Skeletal muscle tissue (tissue), 4 donors: ENCODE results near the gene TP53. TPM values are rescaled to one million over a fixed set of nuclear protein-coding genes. Genes with fewer than 3 reads are reported as not detected.
"Not testable (repeated sequence)": the region's sequence is repeated elsewhere in the genome, so short reads cannot be mapped to it uniquely, and the experiment has no call there.

Experiments
- H3K27ac ChIP-seq: one replicate; pipeline ENCODE4 v1.7.0; 2013; ENCODE audit warnings: mild to moderate bottlenecking, low read depth, low read length, inconsistent platforms
- H3K27me3 ChIP-seq, 3 donors: one replicate each; pipeline ENCODE4 v1.7.0; 2013; ENCODE audit warnings: low read length in 3 of 3; ENCODE audit not compliant: control insufficient read depth in 3 of 3, insufficient read depth in 3 of 3
- H3K36me3 ChIP-seq, 3 donors: one replicate each; pipeline ENCODE4 v1.7.0; 2013; ENCODE audit warnings: low read length in 3 of 3; ENCODE audit not compliant: control insufficient read depth in 3 of 3, insufficient read depth in 3 of 3
- H3K4me1 ChIP-seq, 3 donors: one replicate each; pipeline ENCODE4 v1.7.0; 2013; ENCODE audit warnings: low read length in 3 of 3, mild to moderate bottlenecking in 3 of 3; ENCODE audit not compliant: control insufficient read depth in 3 of 3, insufficient read depth in 3 of 3
- H3K4me3 ChIP-seq, 3 donors: one replicate each; pipeline ENCODE4 v1.7.0; 2013; ENCODE audit warnings: low read length in 3 of 3
- H3K9ac ChIP-seq, 3 donors: one replicate each; pipeline ENCODE4 v1.7.0; 2013; ENCODE audit warnings: low read length in 3 of 3, mild to moderate bottlenecking in 3 of 3, moderate library complexity in 2 of 3, low read depth in 1 of 3
- H3K9me3 ChIP-seq, 3 donors: one replicate each; pipeline ENCODE4 v1.7.0; 2013; ENCODE audit warnings: low read length in 3 of 3; ENCODE audit not compliant: control insufficient read depth in 3 of 3
- total RNA-seq: library from RNA; depleted of rRNA; stranded (reverse); fragments of >200 nt; gene quantifications from one replicate; pipeline ENCODE4 v1.2.3, GENCODE V29; 2014
- donor health status: Osteomylitis.

TP53 gene
- total RNA-seq, 1 donor from 2014 or later = 13.6 TPM

DNA sequence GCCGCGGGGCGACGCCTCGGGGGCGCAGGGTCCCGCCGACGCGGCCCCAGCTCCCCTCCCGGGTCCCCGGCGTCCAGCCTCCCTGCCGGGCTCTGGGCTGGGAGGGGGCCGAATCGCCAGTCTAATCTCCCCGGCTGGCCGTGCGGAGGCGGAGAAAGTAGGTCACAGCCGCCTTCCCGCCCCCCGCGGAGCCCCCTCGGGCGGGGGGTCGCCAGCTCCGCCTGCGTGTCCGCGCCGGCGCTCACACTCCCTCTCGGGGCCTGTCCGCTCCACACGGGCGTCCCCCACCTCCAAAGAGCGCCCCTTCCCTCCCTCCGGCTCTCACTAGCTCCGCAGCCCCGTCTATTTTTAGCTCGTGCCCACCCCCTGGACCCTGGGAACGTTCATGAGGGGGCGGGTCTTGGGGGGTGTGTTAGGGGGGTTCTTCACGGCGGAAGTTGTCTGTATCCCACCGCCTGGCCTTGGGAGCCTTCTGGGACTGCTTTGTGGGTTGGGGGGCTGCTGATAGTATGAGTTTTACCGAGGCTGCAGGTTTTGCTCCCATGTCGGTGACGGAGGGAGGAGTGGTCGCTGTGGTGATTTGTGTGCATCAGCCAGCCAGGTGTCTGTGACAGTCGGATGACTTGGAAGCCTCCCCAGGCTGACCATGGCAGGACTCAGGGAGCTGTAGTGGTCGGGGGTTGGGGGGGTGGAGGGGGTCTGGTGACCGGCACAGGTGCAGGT is 35.5 kb downstream of the TP53 start:
- peak overlapping the region in 2 of 3 donors; percentile 6 to 64 for H3K9ac ChIP-seq
- peaks cover 28 to 56% (median 43%) of the 10 kb centered on the region in 3 donors for H3K27me3 ChIP-seq
- H3K9me3 ChIP-seq = no peaks in the 10 kb centered on the region
- peaks cover 11 to 18% (median 12%) of the 10 kb centered on the region in 3 donors for H3K4me1 ChIP-seq
- peak overlapping the region in 1 of 3 donors; percentile 56 for H3K4me3 ChIP-seq
- peak overlapping the region; percentile 30 for H3K27ac ChIP-seq
- H3K36me3 ChIP-seq = no peaks in the 10 kb centered on the region

DNA sequence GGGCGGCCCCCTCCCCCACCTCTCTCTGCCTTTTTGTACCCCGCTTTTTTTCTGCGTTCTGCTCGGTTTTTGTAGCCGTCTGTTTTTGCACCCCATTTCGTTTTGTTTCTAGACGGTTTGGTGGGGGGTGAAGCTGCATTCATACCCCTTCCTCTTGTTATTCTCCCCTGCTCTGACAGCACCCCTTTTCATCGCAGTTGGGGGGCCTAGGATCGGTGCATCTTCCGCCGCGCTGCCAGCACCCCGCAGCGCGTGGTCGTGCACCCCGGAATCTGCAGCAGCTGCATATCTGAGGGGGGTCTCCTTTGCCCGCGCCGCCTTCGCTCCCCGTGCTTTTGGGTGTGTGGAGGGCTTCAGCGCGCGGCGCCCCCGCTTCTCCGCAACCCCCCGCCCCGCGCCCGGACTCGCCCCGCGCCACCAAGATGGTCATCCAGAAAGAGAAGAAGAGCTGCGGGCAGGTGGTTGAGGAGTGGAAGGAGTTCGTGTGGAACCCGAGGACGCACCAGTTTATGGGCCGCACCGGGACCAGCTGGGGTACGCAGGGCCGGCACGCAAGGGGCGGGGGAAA is 36.1 kb downstream of the TP53 start:
- Histone ChIP-seq H3K27me3 (peaks cover 31 to 53% (median 46%) of the 10 kb centered on the region in 3 donors), H3K9ac (peak overlapping the region in 2 of 3 donors; percentile 6 to 64), H3K9me3 (no peaks in the 10 kb centered on the region), H3K27ac (peak overlapping the region; percentile 30), H3K36me3 (no peaks in the 10 kb centered on the region), H3K4me3 (peak overlapping the region; percentile 52 to 56 (median 56)), H3K4me1 (peaks cover 11 to 18% (median 12%) of the 10 kb centered on the region in 3 donors)

DNA sequence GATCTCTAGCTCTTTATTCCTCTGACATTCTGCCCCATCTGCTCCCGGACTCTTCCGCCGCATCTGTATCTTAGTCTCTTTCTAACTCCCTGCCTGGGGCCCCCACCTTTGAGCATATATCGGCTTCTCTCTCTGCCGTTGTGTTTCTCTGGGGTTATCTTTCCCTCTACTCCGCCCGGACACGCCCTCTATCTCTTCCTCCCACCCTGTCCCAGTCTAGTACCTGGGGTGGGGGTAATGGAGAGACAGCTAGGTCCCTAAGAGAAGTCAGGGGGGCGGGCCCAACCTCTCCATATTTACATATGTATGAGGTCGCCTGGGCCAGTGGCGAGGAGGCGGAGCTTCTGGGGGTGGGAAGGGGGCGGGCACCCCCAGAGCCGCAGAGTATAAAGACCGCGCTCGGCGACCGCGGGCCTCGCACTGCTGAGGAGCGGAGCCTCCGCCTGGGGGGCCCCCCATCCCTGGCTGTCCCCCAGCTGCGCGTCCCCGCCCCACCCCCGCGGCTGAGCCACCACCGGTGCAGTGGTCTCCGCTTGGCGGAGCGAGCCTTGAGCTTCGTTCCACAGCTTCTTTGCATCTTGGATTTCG is 36.7 kb downstream of the TP53 start, which contains the start of gene ATP1B2:
TSS of gene ATP1B2 (plus strand) at position 418 of the 588 bp plus-strand sequence. CDS start 593 bp downstream, outside the sequence.
- Histone ChIP-seq H3K27me3 (peaks cover 31 to 53% (median 46%) of the 10 kb centered on the region in 3 donors), H3K27ac (peak within 1 kb of the TSS; percentile 30), H3K9ac (peak within 1 kb of the TSS in 2 of 3 donors; percentile 14 to 64), H3K4me3 (peak within 1 kb of the TSS; percentile 56), H3K36me3 (no peaks in the 10 kb centered on the region), H3K4me1 (peaks cover 11 to 17% (median 12%) of the 10 kb centered on the region in 3 donors), H3K9me3 (no peaks in the 10 kb centered on the region)

DNA sequence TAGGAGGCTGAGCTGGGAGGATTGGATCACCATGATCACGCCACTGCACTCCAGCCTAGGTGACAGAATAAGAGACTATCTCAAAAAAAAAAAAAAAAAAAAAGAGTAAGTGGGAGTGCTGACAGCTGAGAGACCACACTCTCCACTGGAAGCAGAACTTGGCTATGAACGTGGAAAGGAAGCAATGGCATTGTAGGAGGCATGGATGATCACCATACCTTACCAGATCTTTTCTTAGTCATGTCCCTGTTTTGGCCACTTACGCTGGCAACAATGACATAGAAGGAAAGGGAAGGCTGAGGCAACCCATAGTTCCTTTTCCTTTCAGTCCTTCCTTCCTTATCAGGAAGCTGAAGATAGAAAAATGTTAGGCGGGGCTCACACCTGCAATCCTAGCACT is 40.3 kb downstream of the TP53 start:
- Histone ChIP-seq H3K4me1 (peaks cover 11 to 13% (median 12%) of the 10 kb centered on the region in 3 donors), H3K9me3 (no peaks in the 10 kb centered on the region), H3K36me3 (no peaks in the 10 kb centered on the region), H3K9ac (no peak overlapping the region), H3K4me3 (no peak overlapping the region), H3K27me3 (peaks cover 32 to 37% (median 34%) of the 10 kb centered on the region in 3 donors), H3K27ac (no peak overlapping the region)

DNA sequence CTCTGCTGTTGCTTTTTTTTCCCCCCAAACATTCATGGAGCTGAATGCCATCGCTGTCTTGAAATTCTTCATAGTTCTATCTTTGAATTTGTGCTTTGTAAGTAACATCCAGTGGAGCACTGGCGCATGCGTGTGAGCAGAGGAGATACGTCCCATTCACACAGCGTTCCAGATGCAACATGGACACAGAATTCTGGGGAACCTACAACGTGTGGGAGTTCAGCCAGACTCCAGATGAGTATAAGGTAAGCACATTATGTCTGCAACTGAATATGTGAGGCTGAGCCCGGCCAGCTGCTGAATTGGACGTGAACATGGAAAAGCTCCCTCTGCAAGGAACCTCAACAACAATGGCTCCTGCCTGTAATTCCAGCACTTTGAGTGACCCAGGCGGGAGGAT is 40.8 kb downstream of the TP53 start:
- H3K27ac ChIP-seq = no peak overlapping the region
- H3K9me3 ChIP-seq = no peaks in the 10 kb centered on the region
- H3K4me3 ChIP-seq = no peak overlapping the region
- peaks cover 28 to 37% (median 31%) of the 10 kb centered on the region in 3 donors for H3K27me3 ChIP-seq
- H3K4me1 ChIP-seq = peaks cover 11 to 12% (median 12%) of the 10 kb centered on the region in 3 donors
- no peaks in the 10 kb centered on the region for H3K36me3 ChIP-seq
- no peak overlapping the region for H3K9ac ChIP-seq

DNA sequence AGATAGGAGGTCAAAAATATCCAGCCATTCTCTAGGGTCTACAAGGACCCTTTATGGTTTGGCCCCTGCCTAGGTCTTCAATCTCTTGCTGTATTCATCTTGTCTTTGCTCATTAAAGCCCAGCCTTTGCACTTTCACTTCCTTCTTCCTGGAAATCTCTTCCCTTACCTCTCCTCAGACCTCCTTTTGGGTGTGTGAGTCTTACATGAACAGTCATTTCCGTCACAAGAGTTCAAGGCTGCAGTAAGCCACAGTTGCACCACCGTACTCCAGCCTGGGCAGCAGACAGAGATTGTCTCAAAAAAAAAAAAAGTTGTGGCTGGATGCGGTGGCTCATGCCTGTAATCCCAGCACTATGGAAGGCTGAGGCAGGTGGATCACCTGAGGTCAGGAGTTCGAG is 42.5 kb downstream of the TP53 start:
- Histone ChIP-seq H3K4me3 (no peak overlapping the region), H3K36me3 (no peaks in the 10 kb centered on the region), H3K9ac (no peak overlapping the region), H3K9me3 (no peaks in the 10 kb centered on the region), H3K27ac (no peak overlapping the region), H3K27me3 (peaks cover 14 to 23% (median 17%) of the 10 kb centered on the region in 3 donors), H3K4me1 (peaks cover 0 to under 1% (median 0%) of the 10 kb centered on the region in 3 donors)

DNA sequence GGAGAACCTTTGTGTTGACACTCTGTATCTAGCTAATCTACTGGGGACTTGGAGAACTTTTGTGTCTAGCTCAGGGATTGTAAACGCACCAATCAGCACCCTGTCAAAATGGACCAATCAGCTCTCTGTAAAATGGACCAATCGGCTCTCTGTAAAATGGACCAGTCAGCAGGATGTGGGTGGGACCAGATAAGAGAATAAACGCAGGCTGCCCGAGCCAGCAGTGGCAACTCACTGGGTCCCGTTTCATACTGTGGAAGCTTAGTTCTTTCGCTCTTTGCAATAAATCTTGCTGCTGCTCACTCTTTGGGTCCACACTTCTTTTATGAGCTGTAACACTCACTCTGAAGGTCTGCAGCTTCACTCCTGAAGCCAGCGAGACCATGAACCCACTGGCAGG is 45.7 kb downstream of the TP53 start:
- H3K27ac ChIP-seq, H3K9ac ChIP-seq, H3K4me3 ChIP-seq, H3K36me3 ChIP-seq, H3K4me1 ChIP-seq, H3K9me3 ChIP-seq: not testable (repeated sequence)
- peaks cover 3 to 11% (median 6%) of the 10 kb centered on the region in 3 donors for H3K27me3 ChIP-seq

DNA sequence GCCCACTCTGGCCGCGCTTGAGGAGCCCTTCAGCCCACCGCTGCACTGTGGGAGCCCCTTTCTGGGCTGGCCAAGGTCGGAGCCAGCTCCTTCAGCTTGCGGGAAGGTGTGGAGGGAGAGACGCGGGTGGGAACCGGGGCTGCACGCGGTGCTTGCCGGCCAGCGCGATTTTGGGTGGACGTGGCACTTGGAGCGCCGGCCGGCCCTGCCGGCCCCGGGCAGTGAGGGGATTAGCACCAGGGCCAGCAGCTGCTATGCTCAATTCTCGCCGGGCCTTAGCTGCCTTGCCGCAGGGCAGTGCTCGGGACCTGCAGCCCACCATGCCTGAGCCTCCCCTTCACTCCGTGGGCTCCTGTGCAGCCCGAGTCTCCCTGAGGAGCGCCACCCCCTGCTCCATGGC is 46.5 kb downstream of the TP53 start:
- no peaks in the 10 kb centered on the region for H3K36me3 ChIP-seq
- no peak overlapping the region for H3K4me3 ChIP-seq
- peaks cover 3 to 10% (median 5%) of the 10 kb centered on the region in 3 donors for H3K27me3 ChIP-seq
- no peaks in the 10 kb centered on the region for H3K4me1 ChIP-seq
- H3K9me3 ChIP-seq = no peaks in the 10 kb centered on the region
- no peak overlapping the region for H3K9ac ChIP-seq
- no peak overlapping the region for H3K27ac ChIP-seq

DNA sequence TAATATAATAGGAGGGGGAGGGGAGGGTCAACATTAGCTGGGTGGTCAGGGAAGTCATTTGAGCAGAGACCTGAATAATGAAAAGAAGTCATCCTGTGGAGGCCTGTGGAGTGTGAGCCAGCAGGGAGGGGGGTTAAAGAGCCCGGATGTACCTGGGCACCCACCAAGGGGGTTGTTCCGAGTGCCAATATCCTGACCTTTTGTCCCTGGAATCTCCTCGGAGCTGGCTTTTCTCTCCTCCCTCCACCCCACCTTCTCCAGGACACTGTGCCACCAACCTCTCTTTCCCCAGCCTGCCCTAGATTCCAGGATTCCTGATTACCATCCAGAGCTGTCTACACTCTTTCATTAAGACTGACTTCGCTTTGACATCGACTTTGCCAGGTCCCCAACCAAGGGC is 51.1 kb downstream of the TP53 start:
- no peak overlapping the region for H3K4me3 ChIP-seq
- no peak overlapping the region for H3K9ac ChIP-seq
- H3K4me1 ChIP-seq = peaks cover 0 to 5% (median 5%) of the 10 kb centered on the region in 3 donors
- no peaks in the 10 kb centered on the region for H3K36me3 ChIP-seq
- H3K9me3 ChIP-seq = no peaks in the 10 kb centered on the region
- no peak overlapping the region for H3K27ac ChIP-seq
- H3K27me3 ChIP-seq = no peaks in the 10 kb centered on the region

DNA sequence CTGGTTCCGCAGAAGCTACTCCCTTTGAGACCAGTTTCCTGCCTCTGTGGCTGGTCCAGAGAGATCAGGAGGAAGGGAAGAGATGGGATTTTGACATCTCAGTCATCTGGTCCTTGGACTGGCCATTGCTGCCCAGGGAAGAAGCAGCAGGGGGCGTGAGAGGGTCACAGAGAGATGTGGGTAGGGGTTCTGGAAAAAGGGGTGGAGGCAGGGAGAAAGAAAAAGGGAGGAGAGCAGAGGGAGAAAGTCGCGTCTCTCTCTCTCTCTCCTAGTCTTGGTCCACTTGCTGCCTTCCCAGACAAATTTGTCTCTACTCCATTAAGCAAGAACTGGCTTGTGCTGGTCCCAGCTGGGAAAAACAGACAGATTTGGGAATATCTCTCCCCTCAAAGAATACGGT is 52.9 kb downstream of the TP53 start:
- Histone ChIP-seq H3K9me3 (no peaks in the 10 kb centered on the region), H3K9ac (no peak overlapping the region), H3K27me3 (no peaks in the 10 kb centered on the region), H3K4me3 (no peak overlapping the region), H3K4me1 (peaks cover 0 to 5% (median 5%) of the 10 kb centered on the region in 3 donors), H3K27ac (no peak overlapping the region), H3K36me3 (no peaks in the 10 kb centered on the region)
